GM19023 (cell line): Measurements from ENCODE around the gene FNDC10.

Source experiments
- ATAC-seq: cut with Tn5 transposase; IDR thresholded peaks from one replicate; pipeline ENCODE4 v1.9.1; 2021; ENCODE audit warnings: mild to moderate bottlenecking, moderate library complexity; ENCODE audit not compliant: unreplicated experiment

FNDC10 gene

GRCh38 chr1:1616045-1616790, 16.3 kb upstream of the FNDC10 start:
- peak; percentile 4 for ATAC-seq

DNA sequence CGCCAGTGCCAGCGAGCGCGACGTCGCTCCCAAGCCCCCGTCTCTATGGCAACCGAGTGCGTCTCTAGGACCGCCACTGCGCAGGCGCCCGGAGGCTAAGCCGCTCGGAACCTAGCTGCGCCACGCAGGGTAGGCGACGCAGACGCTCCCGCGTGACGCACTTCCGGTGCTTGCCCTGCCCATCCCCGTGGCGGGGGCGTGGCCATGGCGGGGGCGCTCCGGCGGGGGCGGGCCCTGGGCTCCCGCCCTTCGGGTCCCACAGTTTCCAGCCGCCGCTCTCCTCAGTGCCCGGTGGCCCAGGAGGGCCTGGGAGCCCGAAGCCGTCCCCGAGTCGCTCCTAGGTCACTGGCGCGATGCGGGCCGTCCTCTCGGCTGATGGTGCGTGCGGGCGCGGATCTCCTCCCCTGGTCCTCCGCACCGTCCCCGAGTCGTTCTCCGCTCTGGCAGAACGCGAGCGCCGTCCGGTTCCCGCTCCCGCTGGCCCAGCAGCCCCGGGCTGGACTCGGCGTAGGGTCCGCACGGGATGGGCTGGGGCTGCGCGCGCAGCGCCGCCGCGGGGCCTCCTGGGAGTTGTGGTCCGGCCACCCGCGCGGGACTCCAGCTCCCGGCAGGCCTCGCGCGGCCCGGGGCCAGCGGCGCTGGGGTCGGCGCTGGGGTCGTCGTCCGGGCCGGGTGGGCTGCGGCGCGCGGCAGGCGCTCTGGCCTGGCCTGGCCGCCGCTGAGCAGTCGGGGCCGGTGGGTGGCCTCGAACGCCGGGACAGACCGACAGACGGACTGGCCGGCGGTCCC, 15.5 kb upstream of the FNDC10 start, which contains the start of gene MIB2:
MIB2 (plus strand) TSS at position 245 of the 789 bp plus-strand sequence. CDS start 7,953 bp downstream, outside the sequence.
- peak; percentile 84 for ATAC-seq

GRCh38 chr1:1614954-1615255, 15.0 kb upstream of the FNDC10 start:
- no peak for ATAC-seq

- ATAC-seq, result no peak
Observed at GRCh38 chr1:1614204-1614953, 14.4 kb upstream of the FNDC10 start.

- no peak for ATAC-seq
Observed at GRCh38 chr1:1613509-1614082, 13.7 kb upstream of the FNDC10 start.

DNA sequence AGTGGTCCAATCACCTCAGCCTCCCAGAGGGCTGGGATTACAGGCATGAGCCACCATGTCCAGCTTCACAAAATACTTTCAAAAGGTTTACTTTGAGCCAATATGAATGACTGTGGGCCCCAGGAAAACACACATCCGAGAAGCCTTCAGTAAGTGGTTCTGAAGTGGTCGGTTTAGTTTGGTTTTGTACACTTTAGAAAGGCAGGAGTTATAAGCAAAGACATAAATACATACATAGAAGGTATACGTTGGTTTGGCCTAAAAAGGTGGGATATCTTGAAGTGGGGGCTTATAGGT, 12.1 kb upstream of the FNDC10 start:
- no peak for ATAC-seq

GRCh38 chr1:1610796-1611195, 10.9 kb upstream of the FNDC10 start:
- no peak for ATAC-seq

DNA sequence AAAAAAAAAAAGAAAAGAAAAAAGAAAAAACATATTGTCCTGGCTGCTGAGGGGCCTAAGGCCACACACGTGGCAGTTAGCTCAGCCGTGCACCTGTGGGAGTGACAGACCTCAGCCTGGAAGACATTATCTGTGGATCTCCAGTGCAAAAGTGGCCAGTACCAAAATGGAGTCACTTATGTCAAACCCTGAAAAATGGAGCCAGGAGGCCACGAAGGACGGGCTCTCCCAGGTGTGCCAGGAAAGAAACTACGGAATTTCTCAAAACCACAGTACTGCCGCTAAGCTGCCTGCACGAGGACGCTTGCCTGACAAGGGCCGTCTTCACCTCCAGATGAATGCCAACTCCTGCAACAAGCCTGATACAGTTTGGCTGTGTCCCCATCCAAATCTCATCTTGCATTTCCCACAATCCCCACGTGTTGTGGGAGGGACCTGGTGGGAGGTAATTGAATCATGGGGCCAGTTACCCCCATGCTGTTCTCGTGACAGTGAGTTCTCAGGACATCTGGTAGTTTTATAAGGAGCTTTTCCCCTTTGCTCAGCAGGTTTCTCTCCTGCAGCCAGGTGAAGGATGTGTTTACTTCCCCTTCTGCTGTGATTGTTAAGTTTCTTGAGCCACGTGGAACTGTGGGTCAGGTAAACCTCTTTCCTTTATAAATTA, 10.0 kb upstream of the FNDC10 start:
- no peak for ATAC-seq

- ATAC-seq, result no peak
Observed at GRCh38 chr1:1606232-1606631, 6.3 kb upstream of the FNDC10 start.

DNA sequence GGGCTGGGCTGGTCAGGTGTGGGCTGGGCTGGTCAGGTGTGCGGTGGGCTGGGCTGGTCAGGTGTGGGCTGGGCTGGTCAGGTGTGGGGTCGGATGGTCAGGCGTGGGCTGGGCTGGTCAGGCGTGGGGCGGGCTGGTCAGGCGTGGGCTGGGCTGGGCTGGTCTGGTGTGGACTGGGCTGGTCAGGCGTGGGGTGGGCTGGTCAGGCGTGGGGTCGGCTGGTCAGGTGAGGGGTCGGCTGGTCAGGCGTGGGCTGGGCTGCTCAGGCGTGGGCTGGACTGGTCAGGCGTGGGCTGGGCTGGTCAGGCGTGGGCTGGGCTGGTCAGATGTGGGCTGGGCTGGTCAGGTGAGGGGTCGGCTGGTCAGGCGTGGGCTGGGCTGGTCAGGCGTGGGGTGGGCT, 5.8 kb upstream of the FNDC10 start:
- ATAC-seq, result no peak

GRCh38 chr1:1605034-1605591, 5.2 kb upstream of the FNDC10 start:
- ATAC-seq, result no peak

DNA sequence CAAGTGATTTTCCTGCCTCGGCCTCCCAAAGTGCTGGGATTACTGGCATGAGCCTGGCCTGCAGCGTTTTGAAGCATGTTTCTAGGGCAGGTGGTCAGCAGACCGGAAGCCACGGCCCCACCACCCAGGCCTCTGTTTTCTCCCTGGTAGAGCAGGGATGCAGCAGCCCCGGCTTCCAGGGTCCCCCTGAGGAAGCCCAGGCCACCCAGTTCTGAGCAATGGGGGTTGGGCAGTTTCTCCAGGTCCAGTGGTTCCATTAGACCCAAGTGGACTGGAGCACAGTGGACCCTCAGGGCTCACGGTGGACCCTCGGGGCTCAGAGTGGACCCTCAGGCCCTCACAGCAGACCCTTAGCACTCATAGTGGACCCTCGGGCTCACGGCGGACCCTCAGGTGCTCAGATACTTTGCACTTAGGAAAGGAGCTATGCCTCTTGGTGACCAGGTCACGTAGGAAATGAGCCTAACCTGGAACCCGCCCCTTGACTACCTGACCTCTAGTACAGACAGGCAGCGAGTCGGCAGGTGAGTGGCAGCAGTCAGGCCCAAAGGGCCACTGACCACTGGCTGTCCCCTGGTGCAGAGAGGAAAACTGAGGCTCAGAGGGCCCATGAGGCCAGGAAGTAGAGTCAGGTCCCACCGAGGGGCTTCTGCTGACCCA, 4.6 kb upstream of the FNDC10 start:
- no peak for ATAC-seq

DNA sequence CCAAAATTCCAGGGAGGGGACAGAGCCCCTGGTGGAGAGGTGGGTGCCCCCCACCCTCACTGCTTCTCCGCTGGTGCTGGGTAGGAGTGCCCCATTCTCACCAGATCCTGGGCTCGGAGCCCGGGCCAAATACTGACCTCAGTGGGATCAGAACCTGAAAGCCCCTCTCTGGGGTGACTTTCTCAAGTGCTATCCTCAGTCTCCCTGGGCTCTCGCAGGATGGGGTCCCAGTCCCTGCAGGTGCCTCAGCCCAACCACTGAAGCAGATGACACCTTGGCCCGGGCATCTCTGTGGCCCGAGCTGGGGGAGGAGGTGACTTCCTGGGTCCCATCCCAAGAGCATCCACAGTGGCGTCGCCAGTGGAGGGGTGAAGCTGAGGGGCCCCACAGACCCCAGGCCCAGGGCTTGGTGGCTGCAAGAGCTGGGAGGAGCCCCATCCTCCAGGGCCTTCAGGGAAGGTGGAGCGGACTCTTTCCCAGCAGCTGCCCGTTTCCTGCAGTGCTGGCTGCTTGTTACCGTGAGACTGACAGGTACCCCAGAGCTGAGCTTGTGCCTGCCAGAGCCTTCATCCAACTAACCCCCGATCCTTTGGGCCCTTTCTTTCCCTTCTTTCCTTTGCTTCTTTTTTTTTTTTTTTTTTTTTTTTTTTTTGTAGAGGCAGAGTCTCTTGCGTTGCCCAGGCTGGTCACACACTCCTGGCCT, 3.9 kb upstream of the FNDC10 start:
- ATAC-seq, result no peak

- no peak for ATAC-seq
Observed at GRCh38 chr1:1602968-1603506, 3.1 kb upstream of the FNDC10 start.

GRCh38 chr1:1602304-1602967, 2.5 kb upstream of the FNDC10 start:
- no peak for ATAC-seq

DNA sequence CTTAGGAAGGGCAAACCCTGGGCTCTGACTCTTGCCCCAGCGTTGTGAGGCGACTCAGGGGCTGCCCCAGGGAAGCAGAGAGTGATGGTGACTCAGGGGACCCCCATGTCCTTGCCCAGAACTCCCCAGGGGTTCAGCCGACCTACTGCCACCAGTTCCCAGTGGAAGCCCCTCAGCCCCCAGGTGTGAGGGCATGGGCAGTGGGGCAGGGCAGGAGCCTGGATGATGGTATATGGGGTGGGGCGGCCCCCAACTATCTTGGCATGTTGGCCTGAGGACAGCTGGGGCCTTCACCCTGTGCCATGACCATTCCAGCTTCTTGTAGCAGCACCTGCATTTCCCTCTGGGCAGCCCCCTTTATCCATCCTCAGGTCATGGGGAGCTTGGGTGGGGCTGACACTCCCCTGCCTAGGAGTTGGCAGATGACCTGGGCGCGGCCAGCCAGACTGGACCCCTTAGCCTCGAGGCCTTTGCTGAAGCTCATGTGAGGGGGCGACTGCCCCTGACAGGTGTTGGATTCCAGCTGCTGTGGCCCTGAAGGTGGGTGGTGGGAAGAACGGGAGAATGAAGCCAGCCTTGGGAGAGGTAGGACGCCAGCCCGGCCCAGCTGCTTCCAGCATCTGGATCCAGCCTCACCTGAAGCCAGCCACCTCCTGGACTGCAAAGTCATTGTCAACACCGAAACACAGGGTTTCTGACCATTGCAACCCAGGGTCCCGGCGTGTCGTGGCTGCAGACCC, 1.8 kb upstream of the FNDC10 start:
- no peak for ATAC-seq

GRCh38 chr1:1600861-1601563, 1.1 kb upstream of the FNDC10 start:
- ATAC-seq, result no peak
